Embryonic facial prominence (tissue), 1 donor: ENCODE data around the gene AADACL3.

ENCODE experiments used
- DNase-seq: peaks from one replicate; pipeline ENCODE4 v3.0.0-alpha.2; 2016; ENCODE audit errors: extremely low spot score

Gene AADACL3

DNA sequence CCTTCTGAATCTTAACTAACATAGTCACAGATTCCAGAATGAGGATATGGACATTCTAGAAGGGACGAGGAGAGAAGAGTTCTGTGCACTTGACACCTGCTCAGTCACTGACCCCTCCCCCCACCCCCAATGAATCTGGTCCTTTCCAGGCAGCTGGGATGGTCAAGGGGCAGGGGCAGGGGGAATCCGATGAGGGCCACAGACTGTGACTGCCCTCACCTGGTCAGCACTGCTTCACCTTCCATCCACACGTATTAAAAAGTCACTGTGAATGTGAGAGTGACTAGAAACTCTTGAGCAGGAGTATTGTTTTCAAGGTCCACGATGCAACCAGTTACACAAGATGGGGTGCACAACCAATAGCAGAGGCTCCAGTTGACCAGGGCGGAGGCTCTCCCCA is 48.1 kb downstream of the AADACL3 start:
- no peak for DNase-seq

DNA sequence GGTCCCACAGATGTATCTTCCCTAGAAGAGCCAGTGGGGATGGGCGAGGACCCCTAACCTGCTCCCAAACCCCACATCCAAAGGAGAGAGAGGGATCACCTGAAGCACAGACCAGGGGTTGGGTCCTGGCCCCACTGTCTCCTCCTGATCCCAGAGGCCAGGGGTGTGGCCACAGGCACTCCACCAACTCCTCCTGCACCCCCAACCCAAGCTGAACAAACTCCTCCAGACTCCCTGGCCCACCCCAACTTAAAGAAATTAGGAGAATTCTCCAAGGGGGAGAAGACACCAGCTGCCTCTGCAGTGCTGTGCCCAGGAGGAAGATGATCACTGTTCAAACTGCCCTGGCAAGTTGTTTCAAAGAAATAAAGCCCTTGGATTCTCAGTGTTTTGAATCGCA is 53.1 kb downstream of the AADACL3 start:
- no peak for DNase-seq

DNA sequence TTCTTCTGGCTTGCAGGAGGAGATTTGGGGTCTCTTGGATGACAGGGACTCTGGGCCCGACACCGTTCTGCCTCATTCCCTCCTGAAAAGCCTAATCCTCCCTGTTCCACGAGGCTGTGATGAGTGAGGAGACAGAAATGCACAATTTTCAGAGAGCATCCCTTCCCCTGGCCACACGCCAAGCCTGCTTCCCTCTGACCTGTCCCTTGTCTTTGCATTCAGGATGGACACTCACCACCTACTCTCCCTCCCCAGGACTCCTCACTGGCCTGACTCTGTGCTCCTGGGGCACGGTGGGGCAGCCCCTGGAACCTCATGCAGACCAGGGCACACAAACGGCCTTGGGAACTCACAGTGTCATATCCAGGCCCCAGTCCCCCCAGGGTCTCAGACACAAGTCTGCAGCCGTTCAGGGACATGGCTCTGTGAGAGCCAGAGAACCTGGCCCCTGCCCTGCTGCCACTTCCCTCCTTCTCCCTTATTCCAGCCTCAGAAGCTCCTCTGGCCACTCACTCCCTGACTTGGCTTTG is 54.1 kb downstream of the AADACL3 start:
- DNase-seq: no peak

DNA sequence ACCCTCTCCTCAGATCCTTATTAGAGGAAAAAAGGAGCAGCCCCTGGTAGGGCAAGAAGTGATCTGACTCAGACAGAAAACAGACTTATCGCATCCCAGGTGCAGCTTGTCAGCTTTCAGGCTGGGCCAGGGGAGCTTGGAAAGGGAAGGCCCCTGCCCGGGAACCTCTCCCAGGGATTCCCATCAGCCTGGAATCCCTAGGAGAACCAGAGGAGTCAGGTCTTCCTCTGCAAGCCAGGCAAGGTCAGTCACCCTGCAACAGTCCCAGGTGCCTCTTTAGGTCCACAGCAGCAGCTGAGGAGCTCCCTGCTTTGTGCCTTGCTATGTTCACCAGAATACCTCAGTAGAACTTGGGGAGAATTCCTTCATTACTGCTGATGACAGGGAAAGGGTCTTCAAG is 54.7 kb downstream of the AADACL3 start:
- no peak for DNase-seq

DNA sequence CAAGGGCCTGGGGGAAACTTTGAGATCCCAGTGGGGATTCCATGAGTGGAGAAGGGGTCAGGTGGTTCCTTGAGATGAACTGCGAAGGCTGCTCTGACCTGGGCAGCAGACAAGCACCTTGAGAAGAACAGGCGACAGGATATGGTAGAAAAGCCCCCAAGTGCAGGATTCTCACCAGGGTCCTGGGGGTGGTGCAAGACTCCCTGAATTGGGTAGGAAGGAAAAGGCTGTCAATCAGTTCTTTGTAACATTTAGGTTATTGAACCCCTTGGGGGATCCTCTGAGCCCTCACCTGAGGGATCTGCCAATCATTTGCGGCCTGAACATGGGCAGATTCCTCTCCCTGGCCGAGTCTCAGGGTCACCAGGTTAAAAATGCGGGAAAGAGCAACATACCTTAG is 55.3 kb downstream of the AADACL3 start:
- no peak for DNase-seq

DNA sequence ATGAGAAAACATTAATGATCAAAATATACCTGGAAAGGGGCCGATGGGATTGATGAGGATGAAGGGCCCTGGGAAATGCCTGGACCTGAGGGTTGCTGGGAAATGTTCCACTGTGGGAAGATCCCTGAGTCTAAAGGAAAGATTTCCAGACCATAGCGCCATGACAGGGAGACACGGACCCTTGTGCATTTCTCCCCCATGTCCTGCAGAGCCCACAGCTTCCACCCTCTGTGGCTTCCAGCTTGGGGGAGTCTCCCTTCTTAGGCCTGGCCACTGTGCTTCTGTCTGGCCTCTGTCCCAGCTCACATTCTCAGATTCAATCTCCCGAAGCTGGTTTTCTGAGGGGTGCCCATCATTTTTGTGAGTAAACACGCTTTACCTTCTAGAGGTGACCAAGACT is 56.6 kb downstream of the AADACL3 start:
- no peak for DNase-seq

DNA sequence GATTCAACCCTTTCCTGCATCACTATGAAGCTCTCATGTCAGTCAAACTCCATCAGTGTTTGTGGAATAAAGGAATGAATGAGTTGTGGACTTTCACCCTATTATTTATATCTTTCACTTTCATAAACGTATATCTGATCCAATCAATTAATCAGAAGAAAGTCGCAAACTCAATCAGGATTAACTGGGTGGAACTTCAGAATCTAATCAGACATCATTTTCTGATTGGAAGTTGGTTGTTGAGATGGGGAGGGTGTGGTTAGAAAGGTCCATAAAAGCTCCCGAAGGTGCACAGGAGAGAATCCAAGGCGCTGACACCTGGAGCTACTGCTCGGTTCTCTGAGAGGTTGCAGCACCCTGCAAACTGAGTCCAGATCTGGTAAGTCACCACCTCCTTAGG is 57.5 kb downstream of the AADACL3 start, which contains the start of gene PRAMEF12:
Gene PRAMEF12 (plus strand): TSS at position 301 of the 400 bp plus-strand sequence. CDS start 1,130 bp downstream, outside the sequence.
- no peak for DNase-seq

DNA sequence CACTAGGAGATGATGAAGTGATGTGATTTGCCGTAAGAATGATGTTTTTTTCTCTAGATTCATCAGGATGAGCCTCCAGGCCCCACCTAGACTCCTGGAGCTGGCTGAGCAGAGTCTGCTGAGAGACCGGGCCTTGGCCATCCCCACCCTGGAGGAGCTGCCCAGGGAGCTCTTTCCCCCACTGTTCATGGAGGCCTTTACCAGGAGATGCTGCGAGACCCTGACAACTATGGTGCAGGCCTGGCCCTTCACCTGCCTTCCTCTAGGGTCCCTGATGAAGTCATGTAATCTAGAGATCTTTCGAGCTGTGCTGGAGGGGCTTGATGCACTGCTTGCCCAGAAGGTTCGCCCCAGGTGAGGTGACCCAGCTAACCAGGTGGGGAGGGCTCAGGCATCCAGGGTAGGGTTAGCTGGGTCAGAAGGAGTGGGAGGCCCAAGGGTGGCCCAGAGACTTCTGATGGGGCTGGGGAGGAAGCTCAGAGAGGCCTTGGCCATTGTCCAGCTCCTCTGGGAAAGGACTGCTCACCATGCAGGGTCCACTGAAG is 59.0 kb downstream of the AADACL3 start:
- DNase-seq: no peak

DNA sequence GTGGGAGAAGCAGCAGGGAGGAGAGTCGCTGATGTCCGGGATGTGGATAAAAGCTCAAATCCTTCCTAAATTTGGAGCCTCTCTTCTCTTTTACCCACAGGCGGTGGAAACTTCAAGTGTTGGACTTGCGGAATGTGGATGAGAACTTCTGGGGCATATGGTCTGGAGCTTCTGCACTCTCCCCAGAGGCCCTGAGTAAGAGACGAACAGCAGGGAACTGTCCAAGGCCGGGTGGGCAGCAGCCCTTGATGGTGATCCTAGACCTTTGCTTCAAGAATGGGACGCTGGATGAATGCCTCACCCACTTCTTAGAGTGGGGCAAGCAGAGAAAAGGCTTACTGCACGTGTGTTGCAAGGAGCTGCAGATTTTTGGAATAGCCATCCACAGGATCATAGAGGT is 59.5 kb downstream of the AADACL3 start:
- DNase-seq: no peak

DNA sequence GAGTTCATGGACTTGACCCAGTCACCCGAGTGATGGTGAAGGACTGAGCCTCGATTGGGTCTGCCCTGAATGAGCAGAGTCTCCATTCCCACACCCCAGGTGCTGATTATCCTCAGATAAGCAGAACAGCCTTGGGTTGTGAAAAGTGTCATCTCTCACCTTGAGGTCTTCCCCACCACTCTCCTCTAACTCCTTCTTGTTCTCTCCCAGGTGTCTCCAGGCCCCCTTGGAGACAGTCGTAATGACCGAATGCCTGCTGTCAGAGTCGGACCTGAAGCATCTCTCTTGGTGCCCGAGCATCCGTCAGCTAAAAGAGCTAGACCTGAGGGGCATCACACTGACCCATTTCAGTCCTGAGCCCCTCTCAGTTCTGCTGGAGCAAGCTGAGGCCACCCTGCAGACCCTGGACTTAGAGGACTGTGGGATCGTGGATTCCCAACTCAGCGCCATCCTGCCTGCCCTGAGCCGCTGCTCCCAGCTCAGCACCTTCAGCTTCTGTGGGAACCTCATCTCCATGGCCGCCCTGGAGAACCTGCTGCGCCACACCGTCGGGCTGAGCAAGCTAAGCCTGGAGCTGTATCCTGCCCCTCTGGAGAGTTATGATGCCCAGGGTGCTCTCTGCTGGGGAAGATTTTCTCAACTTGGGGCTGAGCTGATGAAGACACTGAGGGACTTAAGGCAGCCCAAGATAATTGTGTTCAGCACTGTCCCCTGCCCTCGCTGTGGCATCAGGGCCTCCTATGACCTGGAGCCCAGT is 61.1 kb downstream of the AADACL3 start:
- DNase-seq: no peak
